Measurements from ENCODE around the gene KLHL14.
"Not testable (repeated sequence)": the region's sequence is repeated elsewhere in the genome, so short reads cannot be mapped to it uniquely, and the experiment has no call there.

Gene KLHL14

DNA sequence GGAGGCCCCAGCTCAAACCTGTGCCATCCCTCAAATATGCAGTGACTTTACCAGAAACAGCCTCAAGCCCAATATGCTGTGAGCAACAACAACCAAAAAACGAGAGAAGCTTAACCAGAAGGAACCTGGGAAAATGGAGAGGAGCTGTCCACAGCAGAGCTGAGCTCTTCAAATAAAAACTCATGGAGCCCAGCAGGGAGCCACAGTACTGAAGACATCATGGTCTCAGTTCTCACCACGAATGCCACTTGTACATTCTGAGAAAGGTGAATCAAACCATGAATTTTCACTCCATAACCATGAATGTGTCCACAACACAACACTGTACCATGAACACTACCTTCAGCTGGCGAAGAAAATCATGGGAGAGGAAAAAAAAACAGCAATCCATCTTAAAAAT, 50.5 kb downstream of the KLHL14 start:
- DNase-seq (ENCODE audit: low spot score) = no peak

DNA sequence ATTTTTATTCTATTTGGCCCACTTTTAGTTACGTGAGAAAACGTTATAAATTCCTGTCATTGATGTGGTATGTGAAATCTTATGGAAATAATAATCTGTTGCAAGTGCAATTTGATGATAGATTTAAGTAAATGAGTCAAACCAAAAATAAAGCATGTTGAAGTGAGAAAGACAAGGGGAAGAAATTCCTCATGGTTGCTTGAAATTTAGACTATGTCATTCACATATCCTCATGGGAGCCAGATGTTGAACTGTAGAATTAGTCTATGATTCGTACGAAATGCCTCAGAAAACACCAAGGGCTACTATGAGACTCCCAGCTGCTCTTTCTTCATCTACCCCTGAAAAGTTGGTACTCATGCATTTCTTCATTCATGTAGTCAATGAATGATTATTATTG, 55.7 kb downstream of the KLHL14 start:
- no peak for DNase-seq (ENCODE audit: low spot score)

DNA sequence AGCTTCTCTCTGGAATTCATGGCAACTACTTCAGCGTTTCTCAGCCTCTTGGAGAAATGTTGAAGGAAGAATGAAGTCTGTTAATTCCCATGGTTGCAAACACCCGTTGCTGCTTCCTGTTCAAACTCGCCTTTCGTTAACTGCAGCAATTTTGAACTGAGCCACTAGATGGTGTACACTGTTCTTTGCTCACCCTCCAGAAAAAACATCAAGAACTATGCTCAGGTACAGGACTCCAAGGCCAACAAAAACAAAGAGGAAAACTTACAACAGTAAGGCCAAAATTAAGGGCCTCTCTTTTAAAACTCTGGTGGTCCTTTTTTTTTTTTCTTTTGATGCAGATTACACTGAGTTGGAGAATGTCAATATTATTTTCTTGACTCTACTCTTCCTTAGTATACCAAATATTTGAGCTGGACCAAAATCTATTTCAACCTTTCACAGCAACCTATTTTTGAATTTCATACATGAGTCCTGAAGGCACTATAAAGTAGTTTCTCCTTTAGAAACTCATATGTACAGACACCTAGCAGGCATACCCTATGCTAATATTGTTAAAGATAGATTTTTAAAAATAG, 58.2 kb downstream of the KLHL14 start:
- peak; percentile 82 for DNase-seq (ENCODE audit: low spot score)

DNA sequence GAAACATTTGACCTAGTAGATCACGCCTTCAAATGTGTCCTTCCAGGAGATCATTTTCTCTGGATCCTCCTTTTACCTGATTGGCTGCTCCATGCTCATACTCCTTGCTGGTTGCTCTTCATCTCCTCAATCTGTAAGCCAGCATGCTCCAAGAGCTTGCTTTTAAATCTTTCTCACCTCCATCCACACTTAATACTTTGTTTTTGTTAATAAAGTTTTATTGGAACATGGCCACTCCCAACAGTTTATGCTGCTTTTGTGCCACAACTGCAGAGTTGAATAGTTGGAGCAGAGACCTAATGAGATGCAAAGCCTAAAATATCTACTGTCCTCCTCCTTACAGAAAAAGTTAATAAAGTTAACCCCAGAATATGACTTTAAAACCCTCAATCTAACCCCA, 60.0 kb downstream of the KLHL14 start:
- no peak for DNase-seq (ENCODE audit: low spot score)

DNA sequence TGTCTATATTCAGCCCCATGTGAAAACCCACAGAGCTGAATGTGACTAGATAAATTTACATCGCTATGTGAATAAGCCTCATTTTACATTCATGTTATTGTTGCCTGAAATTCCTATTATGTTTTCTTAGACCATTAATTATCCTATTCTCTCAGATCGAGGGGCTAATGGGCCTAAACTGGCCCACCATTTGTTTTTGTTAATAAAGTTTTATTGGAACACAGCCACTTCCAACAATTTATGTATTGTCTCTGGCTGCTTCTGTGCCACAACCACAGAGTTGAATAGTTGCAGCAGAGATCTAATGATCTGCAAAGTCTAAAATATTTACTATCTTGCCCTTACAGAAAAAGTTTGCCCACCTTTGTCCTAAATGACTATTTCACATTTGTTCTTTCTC, 61.0 kb downstream of the KLHL14 start:
- DNase-seq (ENCODE audit: low spot score) = no peak

DNA sequence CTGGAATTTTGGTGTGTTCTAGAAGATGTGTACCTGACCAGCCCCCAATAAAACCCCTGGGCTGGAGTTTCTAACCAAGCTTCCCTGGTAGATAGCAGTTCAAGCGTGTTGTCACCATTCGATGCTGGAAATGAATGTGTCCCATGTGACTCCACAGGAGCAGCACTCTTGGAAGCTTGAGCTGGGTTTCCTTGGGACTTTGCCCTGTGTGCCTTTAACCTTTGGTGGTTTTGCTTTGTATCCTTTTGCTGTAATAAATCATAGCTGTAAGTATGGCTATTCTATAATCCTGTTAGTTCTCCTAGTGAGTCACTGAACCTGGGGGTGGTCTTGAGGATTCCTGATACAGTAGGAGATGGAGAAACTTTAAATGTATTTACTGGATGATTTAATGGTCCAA, 65.2 kb downstream of the KLHL14 start:
- no peak for DNase-seq (ENCODE audit: low spot score)

DNA sequence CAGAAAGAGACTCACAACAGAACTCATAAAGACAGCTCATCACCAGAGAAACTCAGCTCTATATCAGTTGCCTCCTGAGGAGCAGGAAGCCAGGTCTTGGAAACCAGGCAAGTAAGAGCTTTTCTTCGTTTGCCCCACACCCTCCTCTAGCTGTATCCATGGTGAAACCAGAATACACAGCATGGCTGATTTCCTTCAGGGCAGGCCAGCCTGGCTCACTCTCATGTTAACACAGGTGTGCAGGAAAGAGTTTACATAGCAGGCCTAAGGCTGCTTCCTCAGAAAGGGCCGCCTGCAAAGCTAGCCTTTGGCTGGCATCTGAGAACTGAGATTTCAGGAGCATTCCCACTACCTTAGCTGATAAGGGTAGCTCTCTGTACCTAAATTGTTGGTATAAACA, 65.7 kb downstream of the KLHL14 start:
- peak; percentile 16 for DNase-seq (ENCODE audit: low spot score)

DNA sequence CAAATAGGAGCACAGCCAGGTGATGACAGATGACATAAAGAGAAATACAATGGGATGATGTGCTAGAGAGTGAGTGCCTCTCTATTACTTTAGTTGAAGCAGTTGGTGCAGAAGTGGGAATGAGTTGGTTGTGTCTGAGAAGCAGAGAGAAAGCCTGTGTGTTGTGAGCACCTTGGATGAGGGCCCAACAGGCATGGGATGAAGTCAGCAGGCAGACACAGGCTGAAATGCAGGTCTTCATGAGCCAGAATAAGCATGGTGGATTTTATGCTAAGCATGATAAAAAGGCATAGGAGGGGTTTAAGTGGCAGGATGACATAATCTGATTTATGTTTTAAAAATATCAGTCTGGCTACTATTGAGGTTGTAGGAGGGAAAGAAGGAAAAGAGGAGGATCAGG, 71.5 kb downstream of the KLHL14 start:
- DNase-seq (ENCODE audit: low spot score) = no peak

DNA sequence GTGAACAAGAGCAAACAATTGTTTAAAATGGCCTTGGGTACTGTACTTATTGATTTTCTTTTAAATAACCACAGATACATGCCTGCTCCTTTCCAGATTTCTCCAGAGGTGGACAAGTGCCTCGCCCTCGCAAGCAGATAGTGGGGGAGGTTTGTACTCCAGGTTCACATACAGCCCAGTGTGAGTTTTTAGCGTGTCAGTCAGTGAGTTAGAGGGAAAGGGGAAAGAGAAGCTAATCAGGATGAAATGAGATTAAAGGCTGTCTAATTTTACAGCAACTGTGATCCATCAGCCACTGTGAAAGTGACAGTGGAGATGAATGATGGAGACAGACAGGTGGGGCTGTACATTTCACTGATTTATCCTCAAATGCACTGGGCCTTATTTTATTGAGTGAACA, 74.7 kb downstream of the KLHL14 start:
- DNase-seq (ENCODE audit: low spot score) = no peak

DNA sequence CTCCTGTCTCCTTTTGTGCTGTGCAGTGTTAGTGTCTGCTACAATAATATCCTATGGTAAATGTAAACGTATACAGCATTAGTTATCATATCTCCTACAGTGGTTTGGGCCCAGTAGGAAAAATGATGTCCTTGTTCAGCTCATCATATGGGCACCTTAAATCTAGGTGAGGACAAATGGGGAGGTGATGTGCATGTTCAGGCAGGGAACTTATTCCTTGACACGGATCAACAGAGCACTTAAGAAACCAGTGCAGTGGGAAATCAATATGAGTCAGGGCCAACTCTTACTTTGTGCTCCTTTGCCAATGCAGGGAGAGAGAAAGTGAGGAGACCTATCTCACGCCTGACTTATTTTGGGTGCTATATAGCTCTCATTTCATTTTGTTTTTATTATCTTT, 76.4 kb downstream of the KLHL14 start:
- DNase-seq (ENCODE audit: low spot score) = peak; percentile 25

DNA sequence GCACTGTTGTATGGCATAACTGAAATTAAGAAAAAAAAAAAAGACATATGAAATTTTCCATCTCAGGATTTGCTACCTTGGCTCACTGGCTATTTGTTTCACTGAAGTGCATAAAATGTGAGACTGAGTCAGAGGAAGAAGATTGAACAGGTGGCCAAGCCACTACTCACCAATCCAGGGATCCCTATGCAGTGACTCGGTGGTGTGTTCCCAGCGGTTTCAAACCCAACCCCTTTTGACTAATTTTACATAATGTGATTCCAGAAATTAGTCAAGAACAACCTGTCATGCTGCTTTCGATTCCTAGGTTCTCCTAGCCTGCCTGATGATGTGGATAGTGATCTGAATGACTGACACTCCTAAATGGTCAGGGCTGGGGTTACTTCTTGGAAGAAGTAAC, 77.3 kb downstream of the KLHL14 start:
- peak; percentile 79 for DNase-seq (ENCODE audit: low spot score)

DNA sequence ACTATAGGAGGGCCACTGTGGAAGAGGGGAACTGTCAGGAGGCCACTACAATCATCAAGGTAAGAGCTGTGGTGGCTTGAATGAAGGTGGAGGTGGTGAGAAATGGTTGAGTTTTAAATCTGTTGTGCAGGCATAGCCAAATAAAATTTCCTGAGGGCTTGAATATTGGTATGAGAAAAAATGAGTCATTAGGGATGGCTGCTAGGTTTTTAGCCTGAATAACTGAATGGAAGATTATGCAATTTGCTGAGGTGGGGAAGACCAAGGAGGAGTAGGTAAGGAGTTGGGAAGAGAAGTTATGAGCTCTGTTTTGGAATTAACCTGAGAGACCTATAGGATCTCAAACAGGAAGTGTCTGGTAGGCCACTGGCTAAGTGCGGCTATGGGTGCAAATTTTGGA, 84.0 kb downstream of the KLHL14 start:
- DNase-seq (ENCODE audit: low spot score) = peak; percentile 13

DNA sequence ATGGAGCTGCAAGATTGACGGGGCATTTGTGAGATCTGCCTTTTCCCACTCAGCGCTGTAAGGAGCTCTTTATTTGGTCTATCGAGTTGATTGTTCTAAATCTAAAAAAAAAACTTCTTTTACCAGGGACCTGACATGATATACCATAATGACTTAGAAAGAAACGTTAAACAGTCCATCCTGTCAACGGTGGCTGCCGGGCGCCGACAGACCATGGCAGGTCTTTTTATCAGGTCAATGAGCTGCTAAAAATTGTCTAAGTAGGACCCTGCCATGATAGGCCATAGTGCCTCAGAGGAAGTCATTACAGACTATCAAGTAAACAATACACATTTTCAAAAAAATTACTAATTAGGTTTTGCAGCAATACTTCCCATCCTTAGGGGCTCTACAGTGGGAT, 87.9 kb downstream of the KLHL14 start:
- no peak for DNase-seq (ENCODE audit: low spot score)

DNA sequence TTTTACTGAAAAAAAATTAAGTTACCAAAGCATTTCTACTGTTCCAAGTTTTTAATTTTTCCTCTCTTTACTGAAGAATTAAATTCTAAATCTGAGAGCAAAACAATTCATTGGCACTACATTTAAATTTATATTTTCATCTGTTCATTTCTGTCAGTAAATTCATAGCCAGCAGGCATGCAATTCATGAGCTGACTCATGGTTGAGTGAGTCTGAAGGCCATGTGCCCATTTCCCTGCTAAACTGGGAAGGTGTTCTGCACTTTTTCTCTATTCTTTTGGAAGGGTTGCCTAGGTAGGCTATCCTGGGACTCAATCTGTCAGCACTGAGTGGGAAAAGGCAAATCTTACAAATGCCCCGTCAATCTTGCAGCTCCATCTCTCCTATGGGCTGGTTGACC, 88.7 kb downstream of the KLHL14 start:
- DNase-seq (ENCODE audit: low spot score) = no peak

DNA sequence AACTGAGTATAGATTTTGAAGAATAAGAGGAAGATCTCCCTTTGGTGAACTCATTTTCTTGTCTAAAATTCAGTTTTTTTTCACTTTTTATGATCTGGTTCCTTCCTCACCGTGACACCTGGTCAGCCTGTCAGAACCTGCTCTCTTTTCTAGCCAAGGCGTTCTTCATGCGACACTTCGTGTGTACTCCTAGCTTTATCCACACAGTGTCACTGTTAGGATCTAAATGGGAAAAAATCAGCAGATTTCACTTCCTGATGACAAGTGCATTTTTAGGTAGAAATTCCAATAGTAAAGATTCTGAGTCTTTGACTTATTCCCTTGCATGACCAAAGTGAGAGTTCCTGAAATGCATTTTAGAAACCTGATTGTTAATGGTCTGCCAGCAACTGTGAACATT, 89.8 kb downstream of the KLHL14 start:
- no peak for DNase-seq (ENCODE audit: low spot score)

DNA sequence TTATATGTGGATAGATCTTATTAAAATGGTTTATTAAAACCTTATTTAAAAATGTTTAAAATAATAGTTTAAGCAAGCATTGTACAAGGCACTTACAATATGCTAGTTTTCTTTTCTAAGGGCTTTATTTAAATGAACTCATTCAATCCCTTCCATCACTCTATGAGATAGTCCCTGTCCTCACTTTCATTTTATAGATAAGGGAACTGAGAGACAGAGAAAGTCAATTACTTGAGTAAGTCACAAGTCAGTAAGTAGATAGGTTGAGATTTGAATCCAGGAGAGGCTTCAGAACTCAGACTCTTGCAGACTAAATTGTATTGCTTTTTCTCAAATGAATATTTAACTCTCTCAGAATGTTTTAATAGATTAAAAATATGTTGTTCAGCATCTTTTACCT, 95.2 kb downstream of the KLHL14 start:
- DNase-seq (ENCODE audit: low spot score) = no peak

DNA sequence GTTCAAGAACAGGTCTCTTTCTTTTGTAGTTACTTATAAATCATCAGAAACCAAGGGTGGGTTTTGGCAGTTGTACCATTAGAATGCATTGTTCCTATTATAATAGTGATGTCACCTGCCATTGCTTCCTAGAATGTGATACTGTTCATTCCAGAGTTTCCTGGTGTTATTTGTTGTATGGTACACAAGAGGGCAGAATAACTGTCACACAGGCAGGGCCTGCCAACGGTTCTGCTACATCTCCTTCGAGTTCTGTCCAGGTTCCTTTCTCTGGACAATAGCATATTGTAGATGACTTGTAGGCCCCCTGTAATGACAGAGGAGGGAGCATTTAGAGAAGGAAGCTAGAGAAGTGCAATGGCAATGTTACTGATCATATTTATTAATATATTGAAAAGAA, 98.3 kb downstream of the KLHL14 start:
- peak; percentile 60 for DNase-seq (ENCODE audit: low spot score)

DNA sequence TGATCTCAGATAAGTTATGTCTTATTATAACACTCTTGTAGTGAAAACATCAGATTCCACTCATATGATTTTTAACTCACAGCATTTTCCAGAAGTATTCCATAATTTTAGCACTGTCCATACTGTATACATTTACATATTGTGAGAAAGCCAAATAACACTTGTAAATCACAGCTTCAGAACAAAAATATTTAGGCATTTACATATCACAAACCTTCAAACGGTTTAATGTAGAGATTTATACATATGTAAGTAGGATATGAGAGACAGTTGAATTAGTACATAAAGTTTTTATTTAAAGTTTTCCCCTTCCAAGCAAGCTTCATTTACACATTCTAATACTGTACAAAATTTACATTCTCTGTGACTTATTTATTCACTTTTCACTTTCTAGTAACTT, 100.4 kb downstream of the KLHL14 start:
- DNase-seq (ENCODE audit: low spot score) = no peak

DNA sequence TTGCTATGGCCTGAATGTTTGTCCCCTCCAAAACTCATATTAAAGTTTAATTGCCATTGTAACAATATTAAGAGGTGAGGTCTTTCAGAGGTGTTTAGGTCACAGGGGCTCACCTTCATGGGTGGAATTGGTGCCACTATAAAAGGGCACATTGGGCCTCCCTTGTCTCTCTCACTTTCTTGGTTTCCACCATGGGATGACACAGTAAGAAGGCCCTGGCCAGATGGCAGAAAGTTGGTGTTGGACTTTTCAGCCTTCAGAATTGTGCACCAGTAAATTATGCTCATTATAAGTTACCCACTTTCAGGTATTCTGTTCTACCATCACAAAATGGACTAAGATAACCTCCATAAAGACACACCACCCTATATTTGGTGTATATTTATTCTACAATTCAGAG, 102.1 kb downstream of the KLHL14 start:
- no peak for DNase-seq (ENCODE audit: low spot score)

DNA sequence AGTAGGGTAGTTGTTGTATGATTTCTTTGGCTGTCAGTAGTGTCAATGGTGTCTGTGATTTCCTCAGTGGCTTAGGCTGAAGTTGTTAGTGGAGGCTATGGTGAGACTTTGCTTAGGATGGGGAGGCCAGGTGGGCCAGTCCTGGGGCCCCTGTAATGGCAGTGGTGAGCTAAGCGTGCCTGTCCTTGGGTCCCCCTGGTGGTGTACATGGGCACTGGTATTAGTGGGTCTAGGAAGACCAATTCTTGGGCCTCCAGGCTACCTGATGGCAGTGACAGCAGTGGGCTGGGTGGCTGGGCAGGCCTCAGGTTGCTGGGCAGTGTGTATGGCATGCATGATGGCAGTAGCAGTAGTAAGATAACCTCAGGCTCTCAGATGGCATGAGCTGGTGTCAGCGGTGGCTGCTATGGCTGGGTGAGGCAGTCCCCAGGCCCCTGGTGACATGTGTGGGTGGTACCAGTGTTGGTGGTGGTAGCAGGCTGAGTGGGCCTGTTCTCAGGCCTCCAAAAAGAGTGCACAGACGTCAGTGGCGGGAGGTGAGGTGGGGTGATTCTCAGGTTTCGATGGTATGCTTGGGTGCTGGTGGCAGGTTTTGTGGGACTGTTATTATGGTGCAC, 103.2 kb downstream of the KLHL14 start:
- DNase-seq (ENCODE audit: low spot score) = no peak

DNA sequence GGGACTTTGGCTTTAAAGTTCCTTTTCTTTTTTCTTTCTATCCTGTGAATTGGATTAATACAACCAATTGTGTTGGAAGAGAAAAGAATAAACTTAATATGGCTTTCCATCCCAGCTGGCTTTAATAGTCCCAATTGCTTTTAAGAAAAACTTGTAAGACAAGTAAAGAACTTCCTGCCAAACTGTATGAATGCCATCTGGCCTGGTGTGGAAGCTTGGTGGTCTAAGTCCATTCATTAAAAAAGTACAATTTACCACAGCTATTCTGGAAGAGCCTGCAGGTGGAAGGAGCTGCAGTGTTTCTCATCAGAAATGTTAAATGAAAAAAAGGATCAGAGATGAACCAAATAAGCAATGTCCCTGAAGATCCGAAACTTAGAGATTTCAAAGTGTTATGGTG, 103.9 kb downstream of the KLHL14 start:
- no peak for DNase-seq (ENCODE audit: low spot score)

DNA sequence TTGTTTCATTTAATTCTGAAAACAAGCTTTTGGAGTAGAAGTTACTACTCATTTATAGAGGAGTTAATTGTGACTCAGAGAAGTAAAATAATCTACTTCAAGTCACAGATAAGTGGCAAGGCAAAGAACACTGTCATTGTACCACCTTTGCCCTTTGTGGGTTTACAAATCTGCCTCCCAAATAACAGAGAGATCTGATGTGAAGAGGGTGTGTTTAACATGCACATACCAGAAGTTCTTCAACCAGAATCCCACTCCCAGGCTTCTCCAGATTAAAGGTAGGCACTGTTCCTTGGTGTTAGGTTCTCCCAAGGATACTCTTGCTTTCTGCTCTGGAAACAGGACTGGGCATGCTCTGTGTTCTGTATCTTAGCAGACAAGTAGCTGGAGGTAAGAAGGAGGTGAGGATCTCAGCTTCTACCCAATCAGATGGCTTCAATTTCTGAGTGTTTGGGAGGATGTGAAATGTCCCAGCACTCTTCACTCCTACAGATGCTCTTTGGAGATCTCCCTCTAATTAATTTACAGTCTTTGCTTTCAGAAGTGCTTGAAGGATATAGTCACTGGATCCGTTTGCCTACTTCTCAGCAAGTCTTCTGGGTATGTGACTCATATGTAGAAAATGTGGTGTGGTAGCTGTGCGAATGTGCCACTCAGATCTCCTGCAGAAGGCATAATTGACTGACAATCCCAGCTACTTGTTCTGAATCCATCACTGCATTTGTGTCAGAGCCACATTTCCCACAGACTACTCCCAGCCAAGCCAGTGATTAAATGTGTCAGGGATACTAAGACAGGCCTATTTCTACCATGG, 111.1 kb downstream of the KLHL14 start:
- peak; percentile 90 for DNase-seq (ENCODE audit: low spot score)

DNA sequence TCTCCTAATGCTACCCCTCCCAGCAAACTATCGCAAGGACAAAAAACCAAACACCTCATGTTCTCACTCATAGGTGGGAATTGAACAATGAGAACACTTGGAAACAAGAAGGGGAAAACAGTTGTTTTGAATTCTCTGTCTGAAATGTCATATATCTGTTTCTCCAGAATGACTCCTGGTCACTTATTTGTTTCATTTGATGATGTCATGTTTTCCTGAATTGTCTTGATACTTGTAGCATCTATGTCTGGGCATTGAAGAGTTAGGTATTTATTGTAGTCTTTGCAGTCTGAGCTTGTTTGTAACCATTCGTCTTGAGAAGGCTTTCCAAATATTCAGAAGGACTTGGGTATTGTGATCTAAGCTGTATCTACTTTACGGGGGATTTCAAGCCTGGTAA, 118.3 kb downstream of the KLHL14 start:
- not testable (repeated sequence) for DNase-seq (ENCODE audit: low spot score)

DNA sequence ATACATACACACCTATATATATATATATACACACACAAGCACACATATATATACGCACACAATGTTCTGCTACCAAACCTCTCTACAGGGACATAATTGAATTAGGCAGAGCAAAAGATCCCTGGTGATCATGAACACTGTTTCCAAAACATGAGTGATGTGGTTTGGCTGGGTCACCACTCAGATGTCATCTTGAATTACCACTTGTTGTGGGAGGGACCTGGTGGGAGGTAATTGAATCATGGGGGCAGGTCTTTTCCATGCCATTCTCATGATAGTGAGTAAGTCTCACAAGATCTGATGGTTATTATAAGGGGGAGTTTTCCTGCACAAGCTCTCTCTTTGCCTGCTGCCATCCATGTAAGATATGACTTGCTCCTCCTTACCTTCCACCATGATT, 135.2 kb downstream of the KLHL14 start:
- DNase-seq (ENCODE audit: low spot score) = peak; percentile 16
